Testis (tissue), 3 donors: ENCODE results near the gene KRT84. TPM values are rescaled to one million over a fixed set of nuclear protein-coding genes. Genes with fewer than 3 reads are reported as not detected.

Experiments used
- DNase-seq: peaks from one replicate; pipeline ENCODE4 v3.0.0-alpha.2; 2019
- H3K27ac ChIP-seq, 2 donors: fragments of 200-600 bp; sonication (generic); one replicate each; pipeline ENCODE4 v1.5.1; 2019
- H3K27me3 ChIP-seq: fragments of 200-600 bp; sonication (generic); one replicate; pipeline ENCODE4 v1.5.1; 2019
- H3K36me3 ChIP-seq: fragments of 200-600 bp; sonication (generic); one replicate; pipeline ENCODE4 v1.5.1; 2017; ENCODE audit warnings: low read depth; ENCODE audit errors: missing control alignments
- H3K4me1 ChIP-seq: fragments of 200-600 bp; sonication (generic); one replicate; pipeline ENCODE4 v1.5.1; 2019
- H3K4me3 ChIP-seq, 2 donors: fragments of 200-600 bp; sonication (generic); one replicate each; pipeline ENCODE4 v1.5.1; 2017 to 2019
- H3K9me3 ChIP-seq: fragments of 200-600 bp; sonication (generic); one replicate; pipeline ENCODE4 v1.5.1; 2017
- CTCF ChIP-seq, 3 experiments: fragments of 450-650 bp in 2 of 3; fragments of 200-600 bp in 1 of 3; sonication (generic) in 1 of 3; IDR thresholded peaks; one replicate each; pipeline ENCODE4 v1.5.1; 2016 to 2019; ENCODE audit warnings: antibody characterized with exemption in 3 of 3, mild to moderate bottlenecking in 2 of 3, moderate library complexity in 1 of 3
- POLR2A ChIP-seq: fragments of 450-650 bp; IDR thresholded peaks from one replicate; pipeline ENCODE4 v1.6.1; 2017; ENCODE audit warnings: antibody characterized with exemption, mild to moderate bottlenecking, moderate library complexity
- WGBS, 2 donors: methylation state at CpG; one replicate each; pipeline ENCODE4 v1.1.5; 2018; 5-methylcytosine and 5-hydroxymethylcytosine counted together
- intact Hi-C: fragments of 100-400 bp; cut with DNase I; formaldehyde crosslinking; loops from one replicate; pipeline ENCODE4 v1.15.1; 2023; ENCODE audit warnings: low total_unique reads
- polyA plus RNA-seq: library from polyadenylated mRNA; stranded (reverse); fragments of 350-450 nt; fragmentation: Illumina TruSeq; extraction: RNeasy Lipid Tissue Mini Kit (QIAGEN cat#74804); gene quantifications from one replicate; pipeline ENCODE4 v1.2.3, GENCODE V29; 2014; ENCODE audit warnings: low read depth, low replicate concordance; ENCODE audit not compliant: insufficient read depth
- total RNA-seq, 2 donors: library from RNA; depleted of rRNA; stranded (reverse); fragments of >200 nt; gene quantifications; one replicate each; pipeline ENCODE4 v1.2.3, GENCODE V29; 2016

The KRT84 gene
- total and polyA plus RNA-seq, 3 donors from 2014 or later = 0.43 TPM; not detected in 2

GRCh38 chr12:52401526-52401925 is 16.1 kb upstream of the KRT84 start:
- H3K9me3 ChIP-seq = no peaks in the 10 kb centered on the region
- H3K4me3 ChIP-seq = no peak overlapping the region
- H3K4me1 ChIP-seq = no peaks in the 10 kb centered on the region
- 91 to 96% methylated on average over 5 of the region's 5 CpGs for WGBS, 2 donors
- TF ChIP-seq POLR2A (no peak), CTCF (IDR thresholded peaks at IDR 0.05) (no peak)
- intact Hi-C loops = no loop called here
- DNase-seq = no peak
- no peaks in the 10 kb centered on the region for H3K27me3 ChIP-seq
- no peaks in the 10 kb centered on the region for H3K36me3 ChIP-seq
- H3K27ac ChIP-seq = no peak overlapping the region

- TF ChIP-seq CTCF (IDR thresholded peaks at IDR 0.05) = no peak
- no peak for TF ChIP-seq POLR2A
- no peak for DNase-seq
- no peaks in the 10 kb centered on the region for H3K36me3 ChIP-seq
- WGBS, 2 donors = 87 to 93% methylated on average over 9 of the region's 9 CpGs
- no peak overlapping the region for H3K27ac ChIP-seq
- H3K9me3 ChIP-seq = no peaks in the 10 kb centered on the region
- H3K4me3 ChIP-seq = no peak overlapping the region
- no peaks in the 10 kb centered on the region for H3K4me1 ChIP-seq
- H3K27me3 ChIP-seq = no peaks in the 10 kb centered on the region
- intact Hi-C loops = no loop called here
These were observed 15.5 kb upstream of the KRT84 start for GRCh38 chr12:52400906-52401305.

GRCh38 chr12:52399756-52400155 is 14.3 kb upstream of the KRT84 start:
- no peaks in the 10 kb centered on the region for H3K9me3 ChIP-seq
- TF ChIP-seq POLR2A (no peak), CTCF (IDR thresholded peaks at IDR 0.05) (no peak)
- 93 to 94% methylated on average over 13 to 16 of the region's 16 CpGs for WGBS, 2 donors
- H3K27ac ChIP-seq = no peak overlapping the region
- H3K36me3 ChIP-seq = no peaks in the 10 kb centered on the region
- no peak overlapping the region for H3K4me3 ChIP-seq
- no peak for DNase-seq
- H3K4me1 ChIP-seq = no peaks in the 10 kb centered on the region
- intact Hi-C loops = no loop called here
- no peaks in the 10 kb centered on the region for H3K27me3 ChIP-seq

- no peak for TF ChIP-seq CTCF (IDR thresholded peaks at IDR 0.05)
- no peak for TF ChIP-seq POLR2A
- no peaks in the 10 kb centered on the region for H3K27me3 ChIP-seq
- H3K4me1 ChIP-seq = no peaks in the 10 kb centered on the region
- 85 to 95% methylated on average over 1 of the region's 1 CpG for WGBS, 2 donors
- no peak overlapping the region for H3K27ac ChIP-seq
- intact Hi-C loops = no loop called here
- DNase-seq = no peak
- H3K9me3 ChIP-seq = no peaks in the 10 kb centered on the region
- no peak overlapping the region for H3K4me3 ChIP-seq
- H3K36me3 ChIP-seq = no peaks in the 10 kb centered on the region
These were observed 12.7 kb upstream of the KRT84 start for GRCh38 chr12:52398176-52398575.

- intact Hi-C loops = no loop called here
- DNase-seq = no peak
- H3K4me3 ChIP-seq = no peak overlapping the region
These were observed 11.2 kb upstream of the KRT84 start for GRCh38 chr12:52396656-52397055.

More at GRCh38 chr12:52396656-52397055, 11.2 kb upstream of the KRT84 start:
- Histone ChIP-seq H3K36me3 (no peaks in the 10 kb centered on the region), H3K27ac (no peak overlapping the region), H3K4me1 (peaks cover 3% of the 10 kb centered on the region), H3K27me3 (no peaks in the 10 kb centered on the region), H3K9me3 (no peaks in the 10 kb centered on the region)
- TF ChIP-seq CTCF (IDR thresholded peaks at IDR 0.05) (no peak), POLR2A (no peak)
- WGBS, 2 donors = 90 to 91% methylated on average over 8 of the region's 8 CpGs
